ENCODE measurements around the gene GHR. TPM values are rescaled to one million over a fixed set of nuclear protein-coding genes. Genes with fewer than 3 reads are reported as not detected.

The GHR gene
- total RNA-seq, 6 donors from 2014 or later, result 3.0 to 7.4 (median 4.2) TPM

- no peaks in the 10 kb centered on the region for H3K27me3 ChIP-seq
- no peak for ATAC-seq (ENCODE audit: low FRiP score in 2 of 2)
- WGBS, 2 donors, result 85 to 87% methylated on average over 4 of the region's 4 CpGs
These were observed 218.2 kb downstream of the GHR start for GRCh38 chr5:42641336-42642005.

GRCh38 chr5:42642006-42642405 lies 218.8 kb downstream of the GHR start:
- Histone ChIP-seq H3K4me1 (no peaks in the 10 kb centered on the region), H3K27me3 (no peaks in the 10 kb centered on the region), H3K4me3 (no peak overlapping the region), H3K27ac (no peak overlapping the region), H3K36me3 (no peaks in the 10 kb centered on the region), H3K9me3 (no peaks in the 10 kb centered on the region)
- TF ChIP-seq POLR2AphosphoS5 (IDR thresholded peaks at IDR 0.05), result no peak
- TF ChIP-seq EP300 (IDR thresholded peaks at IDR 0.05), result no peak
- TF ChIP-seq CTCF (IDR thresholded peaks at IDR 0.05), result no peak
- no peak for TF ChIP-seq POLR2A (IDR thresholded peaks at IDR 0.05)
- no peak for ATAC-seq (ENCODE audit: low FRiP score in 2 of 2)
- WGBS, 2 donors, result 90 to 93% methylated on average over 4 of the region's 4 CpGs
- no peak for DNase-seq

More at GRCh38 chr5:42641336-42642005, 218.2 kb downstream of the GHR start:
- DNase-seq, result no peak
- Histone ChIP-seq H3K4me3 (no peak overlapping the region), H3K4me1 (no peaks in the 10 kb centered on the region), H3K36me3 (no peaks in the 10 kb centered on the region), H3K9me3 (no peaks in the 10 kb centered on the region), H3K27ac (no peak overlapping the region)
- TF ChIP-seq CTCF (IDR thresholded peaks at IDR 0.05), result no peak
- TF ChIP-seq POLR2AphosphoS5 (IDR thresholded peaks at IDR 0.05), result no peak
- TF ChIP-seq POLR2A (IDR thresholded peaks at IDR 0.05), result no peak
- TF ChIP-seq EP300 (IDR thresholded peaks at IDR 0.05), result no peak

- WGBS, 2 donors, result 70 to 100% methylated on average over 1 of the region's 1 CpG
- ATAC-seq (ENCODE audit: low FRiP score in 2 of 2), result no peak
These were observed 220.1 kb downstream of the GHR start for GRCh38 chr5:42643360-42643759.

GRCh38 chr5:42645138-42645537 lies 221.9 kb downstream of the GHR start:
- no peak overlapping the region for H3K4me3 ChIP-seq
- TF ChIP-seq POLR2AphosphoS5 (IDR thresholded peaks at IDR 0.05), result no peak
- TF ChIP-seq CTCF (IDR thresholded peaks at IDR 0.05), result no peak
- no peak for TF ChIP-seq POLR2A (IDR thresholded peaks at IDR 0.05)
- no peak for TF ChIP-seq EP300 (IDR thresholded peaks at IDR 0.05)

More at GRCh38 chr5:42643360-42643759, 220.1 kb downstream of the GHR start:
- Histone ChIP-seq H3K9me3 (no peaks in the 10 kb centered on the region), H3K27ac (no peak overlapping the region), H3K36me3 (no peaks in the 10 kb centered on the region), H3K27me3 (no peaks in the 10 kb centered on the region), H3K4me3 (no peak overlapping the region), H3K4me1 (no peaks in the 10 kb centered on the region)
- DNase-seq, result no peak
- TF ChIP-seq EP300 (IDR thresholded peaks at IDR 0.05) (no peak), POLR2A (IDR thresholded peaks at IDR 0.05) (no peak), POLR2AphosphoS5 (IDR thresholded peaks at IDR 0.05) (no peak), CTCF (IDR thresholded peaks at IDR 0.05) (no peak)

GRCh38 chr5:42648036-42648435 lies 224.8 kb downstream of the GHR start:
- H3K27ac ChIP-seq, result no peak overlapping the region
- H3K4me1 ChIP-seq, result peaks cover 0 to 8% (median 0%) of the 10 kb centered on the region in 4 donors
- H3K4me3 ChIP-seq, result no peak overlapping the region
- ATAC-seq (ENCODE audit: low FRiP score in 2 of 2) (no peak), DNase-seq (no peak)
- H3K9me3 ChIP-seq, result no peaks in the 10 kb centered on the region
- H3K36me3 ChIP-seq, result no peaks in the 10 kb centered on the region
- H3K27me3 ChIP-seq, result no peaks in the 10 kb centered on the region
- TF ChIP-seq CTCF (IDR thresholded peaks at IDR 0.05) (no peak), POLR2A (IDR thresholded peaks at IDR 0.05) (no peak), EP300 (IDR thresholded peaks at IDR 0.05) (no peak), POLR2AphosphoS5 (IDR thresholded peaks at IDR 0.05) (no peak)
- WGBS, 2 donors, result 49 to 53% methylated on average over 3 of the region's 3 CpGs

More at GRCh38 chr5:42645138-42645537, 221.9 kb downstream of the GHR start:
- Histone ChIP-seq H3K27me3 (no peaks in the 10 kb centered on the region), H3K9me3 (no peaks in the 10 kb centered on the region), H3K27ac (no peak overlapping the region), H3K4me1 (peaks cover 0 to 8% (median 0%) of the 10 kb centered on the region in 4 donors), H3K36me3 (no peaks in the 10 kb centered on the region)
- WGBS, 2 donors, result 31 to 46% methylated on average over 2 of the region's 2 CpGs
- DNase-seq, result no peak
- ATAC-seq (ENCODE audit: low FRiP score in 2 of 2), result no peak
